NCI-H146 (cell line): ENCODE results near the gene ZNF90.
"Not testable (repeated sequence)": the region's sequence is repeated elsewhere in the genome, so short reads cannot be mapped to it uniquely, and the experiment has no call there.

Source experiments
- DNase-seq: peaks from one replicate; lab custom pipeline; 2025; lab: John Stamatoyannopoulos, UW

The ZNF90 gene

GRCh38 chr19:20103091-20103740, 25.4 kb downstream of the ZNF90 start:
- DNase-seq: no peak

GRCh38 chr19:20107301-20107700, 29.5 kb downstream of the ZNF90 start:
- no peak for DNase-seq

- DNase-seq: not testable (repeated sequence)
Observed at GRCh38 chr19:20118064-20118839, 40.5 kb downstream of the ZNF90 start.

GRCh38 chr19:20124879-20125278, 47.1 kb downstream of the ZNF90 start:
- DNase-seq: no peak

- not testable (repeated sequence) for DNase-seq
Observed at GRCh38 chr19:20132933-20133332, 55.1 kb downstream of the ZNF90 start.

- not testable (repeated sequence) for DNase-seq
Observed at GRCh38 chr19:20137714-20138113, 59.9 kb downstream of the ZNF90 start.

- DNase-seq: no peak
Observed at GRCh38 chr19:20151617-20152145, 73.9 kb downstream of the ZNF90 start.

- DNase-seq: not testable (repeated sequence)
Observed at GRCh38 chr19:20152506-20152905, 74.7 kb downstream of the ZNF90 start.

- no peak for DNase-seq
Observed at GRCh38 chr19:20153281-20153680, 75.5 kb downstream of the ZNF90 start.

GRCh38 chr19:20154636-20155035, 76.8 kb downstream of the ZNF90 start:
- peak; percentile 47 for DNase-seq

GRCh38 chr19:20162821-20163220, 85.0 kb downstream of the ZNF90 start:
- DNase-seq: no peak

GRCh38 chr19:20164456-20164855, 86.7 kb downstream of the ZNF90 start:
- no peak for DNase-seq

- no peak for DNase-seq
Observed at GRCh38 chr19:20165971-20166592, 88.3 kb downstream of the ZNF90 start.

- peak; percentile 97 for DNase-seq
Observed at GRCh38 chr19:20167020-20167644, 89.3 kb downstream of the ZNF90 start, which contains the start of gene ZNF486. Gene ZNF486, plus strand, starts transcription at chr19:20167214. Its CDS starts 117 bp downstream, at chr19:20167331.

GRCh38 chr19:20167651-20168122, 89.9 kb downstream of the ZNF90 start:
- no peak for DNase-seq
